Activated CD4-positive, alpha-beta T cell treated with anti-CD3 and anti-CD28 coated beads, Interleukin-2, amount 10 ng/mL, durations not matched to agents 24 days and 14 days (primary cell): Measurements from ENCODE around the gene FLACC1. TPM values are rescaled to one million over a fixed set of nuclear protein-coding genes. Genes with fewer than 3 reads are reported as not detected.
"Not testable (repeated sequence)": the region's sequence is repeated elsewhere in the genome, so short reads cannot be mapped to it uniquely, and the experiment has no call there.

Experiments used
- DNase-seq: peaks from one replicate; pipeline ENCODE4 v3.0.0; 2022
- H3K27ac Mint-ChIP-seq: one replicate; pipeline ENCODE4 v1.8.0; 2022; ENCODE audit warnings: mild to moderate bottlenecking, mixed read lengths
- H3K27me3 Mint-ChIP-seq: one replicate; pipeline ENCODE4 v1.8.0; 2022; ENCODE audit warnings: mixed read lengths
- H3K36me3 Mint-ChIP-seq: one replicate; pipeline ENCODE4 v1.8.0; 2022; ENCODE audit warnings: low read depth, mild to moderate bottlenecking, mixed read lengths
- H3K4me1 Mint-ChIP-seq: one replicate; pipeline ENCODE4 v1.8.0; 2021; ENCODE audit warnings: mixed read lengths
- H3K4me3 Mint-ChIP-seq: one replicate; pipeline ENCODE4 v1.8.0; 2022; ENCODE audit warnings: mild to moderate bottlenecking, moderate library complexity, mixed read lengths
- H3K9me3 Mint-ChIP-seq: one replicate; pipeline ENCODE4 v1.8.0; 2021; ENCODE audit warnings: mixed read lengths
- intact Hi-C: fragments of 100-400 bp; cut with micrococcal nuclease; formaldehyde crosslinking; loops from one replicate; pipeline ENCODE4 v1.15.1; 2023
- total RNA-seq: library from RNA; stranded (reverse); gene quantifications from 2 replicates; pipeline ENCODE4 v1.2.3, GENCODE V29; 2022

Gene FLACC1
- total RNA-seq, 1 donor from 2014 or later = 1.1 TPM

DNA sequence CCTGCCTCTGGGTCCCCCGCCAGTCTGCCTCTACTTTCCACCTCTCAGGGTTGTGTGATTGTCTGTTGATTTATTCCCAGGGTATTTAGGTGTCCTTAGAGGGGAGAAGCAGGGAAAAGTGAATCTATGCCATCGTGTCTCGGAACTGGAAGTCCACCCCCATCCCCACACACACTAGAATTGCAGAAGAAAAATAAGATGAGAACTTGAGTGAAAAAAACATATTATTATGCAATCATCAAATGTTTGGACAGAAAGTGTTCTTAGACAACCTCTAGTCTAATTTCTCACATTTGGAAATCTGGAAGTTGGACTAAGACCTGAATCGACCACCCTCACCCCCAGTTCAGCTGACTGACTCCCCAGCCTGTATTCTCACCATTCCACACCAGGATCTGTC lies 110.9 kb downstream of the FLACC1 start:
- Mint-ChIP-seq H3K4me1 (peaks cover 36% of the 10 kb centered on the region), H3K36me3 (peaks cover 52% of the 10 kb centered on the region), H3K4me3 (no peak overlapping the region), H3K9me3 (peaks cover 5% of the 10 kb centered on the region), H3K27ac (no peak overlapping the region), H3K27me3 (no peaks in the 10 kb centered on the region)
- intact Hi-C loops = no loop called here
- no peak for DNase-seq

DNA sequence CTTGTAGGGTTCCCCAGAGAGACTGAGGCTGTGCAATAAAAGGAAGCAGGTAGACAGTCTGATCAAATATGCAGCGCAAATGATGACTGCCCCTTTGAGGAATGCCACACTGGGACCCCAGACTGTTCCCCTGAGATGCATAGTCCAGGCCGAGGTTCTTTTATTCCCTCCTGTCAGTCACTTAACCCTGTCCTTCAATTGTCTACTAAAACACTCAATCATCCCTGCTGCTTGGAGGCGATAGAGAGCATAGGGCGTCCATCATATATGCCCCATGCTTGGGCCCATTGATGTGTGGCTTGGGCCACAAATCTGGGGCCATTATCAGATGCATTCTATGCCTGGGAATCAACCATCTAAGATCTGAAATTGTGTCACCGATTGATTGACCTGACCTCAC lies 112.3 kb downstream of the FLACC1 start:
- H3K27ac Mint-ChIP-seq = no peak overlapping the region
- H3K36me3 Mint-ChIP-seq = peaks cover 52% of the 10 kb centered on the region

DNA sequence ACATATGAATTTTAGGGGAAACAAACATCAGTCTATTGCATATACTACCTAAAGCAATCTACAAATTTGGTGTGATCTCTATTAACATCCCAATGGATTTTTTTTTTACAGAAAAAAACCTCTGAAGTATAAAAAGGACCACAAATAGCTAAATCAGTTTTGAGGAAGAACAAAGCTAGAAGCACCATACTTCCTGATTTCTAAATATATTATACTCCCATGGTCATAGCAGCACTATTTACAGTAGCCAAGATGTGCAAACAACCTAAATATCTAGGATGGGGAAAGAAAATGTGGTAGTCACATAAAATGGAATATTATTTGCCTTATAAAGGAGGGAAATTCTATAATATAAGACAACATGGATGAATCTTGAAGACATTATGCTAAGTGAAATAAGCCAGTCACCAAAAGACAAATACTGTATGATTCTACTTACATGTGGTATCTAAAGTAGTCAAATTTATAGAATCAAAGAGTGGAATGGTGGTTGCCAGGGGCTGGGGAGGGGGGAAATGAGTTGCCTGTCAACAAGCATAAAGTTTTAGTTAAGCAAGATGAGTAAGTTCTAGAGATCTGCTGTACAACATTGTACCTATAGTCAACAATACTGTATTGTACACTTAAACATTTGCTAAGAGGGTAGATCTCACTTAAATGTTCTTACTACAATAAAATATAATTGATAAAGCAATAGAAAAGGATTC lies 114.4 kb downstream of the FLACC1 start:
- no peak for DNase-seq
- no peaks in the 10 kb centered on the region for H3K9me3 Mint-ChIP-seq
- no peak overlapping the region for H3K4me3 Mint-ChIP-seq
- intact Hi-C loops = no loop called here
- peaks cover 29% of the 10 kb centered on the region for H3K4me1 Mint-ChIP-seq
- no peak overlapping the region for H3K27ac Mint-ChIP-seq
- H3K27me3 Mint-ChIP-seq = no peaks in the 10 kb centered on the region
- H3K36me3 Mint-ChIP-seq = peaks cover 52% of the 10 kb centered on the region

More for the DNA sequence above, 112.3 kb downstream of the FLACC1 start:
- no peak overlapping the region for H3K4me3 Mint-ChIP-seq
- DNase-seq = no peak
- H3K27me3 Mint-ChIP-seq = no peaks in the 10 kb centered on the region
- no peaks in the 10 kb centered on the region for H3K9me3 Mint-ChIP-seq
- peaks cover 33% of the 10 kb centered on the region for H3K4me1 Mint-ChIP-seq
- intact Hi-C loops = no loop called here

DNA sequence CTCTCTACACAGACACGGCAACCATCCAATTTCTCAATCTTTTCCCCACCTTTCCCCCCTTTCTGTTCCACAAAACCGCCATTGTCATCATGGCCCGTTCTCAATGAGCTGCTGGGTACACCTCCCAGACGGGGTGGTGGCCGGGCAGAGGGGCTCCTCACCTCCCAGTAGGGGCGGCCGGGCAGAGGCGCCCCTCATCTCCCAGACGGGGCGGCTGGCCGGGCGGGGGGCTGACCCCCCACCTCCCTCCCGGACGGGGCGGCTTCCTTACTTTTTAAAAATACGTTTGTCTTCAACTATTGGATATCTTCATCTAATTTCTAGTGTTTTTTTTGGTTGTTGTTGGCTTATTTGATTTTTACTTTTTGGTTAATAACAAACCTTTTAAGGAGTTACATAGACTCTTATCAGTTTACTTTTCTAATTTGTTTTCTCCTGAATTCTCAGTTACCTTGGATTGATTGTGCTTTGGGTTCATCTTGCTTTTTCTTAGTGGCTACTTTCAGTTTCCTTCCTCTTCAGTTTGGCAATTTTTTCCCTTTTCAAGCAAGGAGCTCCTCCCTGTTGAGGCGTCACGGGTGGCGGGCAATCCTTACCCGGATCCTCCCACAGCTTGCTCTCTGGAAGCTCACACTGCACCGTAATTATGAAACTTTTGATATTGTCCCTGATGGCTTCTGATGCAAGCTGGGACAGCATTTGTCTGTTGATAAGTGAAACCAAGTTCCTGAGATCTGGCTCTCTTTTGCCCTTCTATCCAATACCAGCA lies 117.8 kb downstream of the FLACC1 start:
- Mint-ChIP-seq H3K27ac (peak overlapping the region; percentile 89), H3K4me1 (peaks cover 36% of the 10 kb centered on the region), H3K4me3 (peak overlapping the region; percentile 70), H3K36me3 (peaks cover 46% of the 10 kb centered on the region)
- H3K9me3 Mint-ChIP-seq, H3K27me3 Mint-ChIP-seq: not testable (repeated sequence)
- peak; percentile 74 for DNase-seq
- intact Hi-C loops = loop anchor here (10.0 kb wide), 1 partner anchor 1025 kb away; the partner anchor contains the start of gene NOP58

Other genes with a start within 250 kb of the FLACC1 start
- gene CFLAR, start 241.2 kb downstream of the FLACC1 start, total RNA-seq = 402 and 415 TPM in 2 replicates
- gene CASP10, start 174.2 kb downstream of the FLACC1 start, total RNA-seq = 12.7 and 13.1 TPM in 2 replicates
- 38.2 and 39.8 TPM in 2 replicates for gene CASP8, start 96.8 kb downstream of the FLACC1 start, total RNA-seq
- 26.5 and 29.1 TPM in 2 replicates for gene TRAK2, start 94.1 kb upstream of the FLACC1 start, total RNA-seq
- 18.5 and 20.1 TPM in 2 replicates for gene STRADB, start 94.4 kb upstream of the FLACC1 start, total RNA-seq